Measurements from ENCODE around the gene FGF9. TPM values are rescaled to one million over a fixed set of nuclear protein-coding genes. Genes with fewer than 3 reads are reported as not detected.

FGF9 gene
- total RNA-seq, 4 donors from 2014 or later = 0.76 TPM; not detected in 3

DNA sequence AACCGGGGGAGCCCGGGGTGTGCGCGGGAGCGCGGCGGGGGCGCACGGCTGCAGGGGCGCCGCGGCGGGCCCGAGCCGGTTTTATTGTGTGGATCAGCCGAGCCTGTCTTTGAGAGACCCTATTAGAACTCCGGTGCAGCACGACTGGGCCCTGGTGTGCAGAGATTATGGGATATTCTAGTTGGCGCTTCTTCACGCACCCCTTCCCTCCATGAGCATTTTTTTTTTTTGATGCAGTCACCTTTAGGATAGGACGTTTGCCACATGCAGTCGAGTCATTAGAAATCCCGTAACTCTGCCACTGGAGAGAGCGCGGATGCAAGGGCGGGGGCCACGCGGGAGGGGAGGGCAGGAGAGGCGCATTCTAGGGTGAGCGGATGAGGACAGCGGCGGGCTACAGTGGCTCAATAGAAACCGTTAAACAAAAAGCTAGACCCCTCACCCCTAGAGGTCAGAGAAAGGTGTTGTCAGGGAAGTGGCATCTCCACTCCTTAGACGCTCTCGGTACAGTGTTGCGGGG, 3.7 kb downstream of the FGF9 start:
- Histone ChIP-seq H3K27me3 (peaks cover 0 to 95% (median 18%) of the 10 kb centered on the region in 4 donors), H3K4me1 (peaks cover 29 to 63% (median 42%) of the 10 kb centered on the region in 3 donors), H3K4me3 (peak overlapping the region; percentile 41 to 76 (median 54)), H3K27ac (peak overlapping the region in 1 of 4 donors; percentile 11), H3K36me3 (no peaks in the 10 kb centered on the region), H3K9me3 (no peaks in the 10 kb centered on the region)
- intact Hi-C loops (cut with DNase I) = no loop called here
- 0% methylated on average over 2 to 8 of the region's 36 CpGs for WGBS, 2 donors
- DNase-seq = no peak
- TF ChIP-seq POLR2A (IDR thresholded peaks at IDR 0.05) = no peak
- TF ChIP-seq CTCF (IDR thresholded peaks at IDR 0.05) = no peak

DNA sequence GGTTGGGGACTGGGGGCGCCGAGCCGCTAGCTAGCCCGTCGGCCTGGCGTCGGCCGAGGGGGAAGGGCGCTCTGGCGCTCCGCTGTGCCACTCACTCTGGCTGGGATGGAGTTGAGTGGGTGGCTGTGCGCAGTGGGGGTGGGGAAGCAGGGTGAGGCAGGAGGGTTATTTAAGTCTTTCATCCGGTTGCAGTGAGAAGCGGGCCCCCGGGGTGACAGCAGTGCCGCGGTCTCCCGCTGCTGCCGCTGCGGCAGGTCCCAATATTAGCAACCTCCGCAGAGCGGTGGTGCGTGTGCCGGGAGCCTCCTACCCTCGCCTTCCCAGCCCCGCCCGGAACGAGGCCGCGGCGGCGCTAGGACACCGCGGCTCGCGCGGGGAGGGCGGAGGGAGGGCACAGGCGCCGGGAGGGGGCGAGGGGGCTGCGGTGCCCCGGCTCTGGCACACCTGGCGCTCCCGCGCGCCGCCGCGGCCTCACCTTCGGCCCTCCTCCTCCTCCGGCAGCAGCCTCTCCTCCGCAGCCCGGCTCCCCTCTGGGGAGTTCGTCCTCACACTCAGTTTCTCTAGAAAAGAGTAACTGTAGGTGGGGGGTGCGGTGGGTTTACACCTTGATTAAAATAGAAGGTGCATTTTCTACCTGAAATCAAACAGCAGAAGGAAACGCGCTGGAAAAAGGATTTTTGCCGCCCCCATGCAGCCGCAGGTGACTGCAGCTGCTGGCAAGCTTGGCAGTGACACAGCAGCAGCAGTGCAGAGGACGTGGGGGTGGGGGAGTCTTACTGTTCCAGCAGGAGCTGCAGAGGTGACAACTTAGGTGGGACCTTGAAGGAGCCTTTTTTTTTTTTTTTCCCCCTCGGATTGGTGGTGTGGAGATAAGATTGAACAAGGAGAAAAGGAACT, 4.5 kb downstream of the FGF9 start:
- Histone ChIP-seq H3K4me3 (peak overlapping the region; percentile 15 to 76 (median 54)), H3K27me3 (peaks cover 0 to 87% (median 18%) of the 10 kb centered on the region in 4 donors), H3K4me1 (peaks cover 29 to 55% (median 37%) of the 10 kb centered on the region in 3 donors), H3K36me3 (no peaks in the 10 kb centered on the region), H3K27ac (no peak overlapping the region), H3K9me3 (no peaks in the 10 kb centered on the region)
- intact Hi-C loops (cut with DNase I) = no loop called here
- WGBS, 2 donors = 2 to 3% methylated on average over 11 to 16 of the region's 62 CpGs
- TF ChIP-seq POLR2A (IDR thresholded peaks at IDR 0.05) (no peak), CTCF (IDR thresholded peaks at IDR 0.05) (no peak)
- no peak for DNase-seq

DNA sequence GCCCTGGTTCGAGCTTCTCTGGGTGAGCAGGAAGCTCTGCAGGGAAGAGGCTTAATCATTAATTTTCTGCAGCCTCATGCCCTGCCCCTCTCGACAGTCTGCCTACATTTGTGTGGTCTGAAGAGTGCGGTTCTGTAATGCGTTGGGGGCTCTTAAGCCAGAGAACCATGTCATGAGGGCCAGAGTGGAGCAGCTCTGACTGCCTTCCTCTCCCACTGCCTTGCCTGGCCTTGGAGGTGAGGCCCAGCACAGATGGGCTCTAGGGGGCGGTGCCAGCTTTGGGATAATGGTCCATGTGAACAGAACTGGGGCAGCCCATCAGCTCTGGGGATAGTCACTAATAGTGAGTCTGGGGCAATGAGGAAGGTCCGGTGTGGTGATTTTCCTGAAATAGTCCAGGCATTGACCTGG, 5.7 kb downstream of the FGF9 start:
- 54 to 81% methylated on average over 3 to 4 of the region's 6 CpGs for WGBS, 2 donors
- Histone ChIP-seq H3K4me1 (peaks cover 23 to 43% (median 30%) of the 10 kb centered on the region in 3 donors), H3K4me3 (no peak overlapping the region), H3K36me3 (no peaks in the 10 kb centered on the region), H3K9me3 (no peaks in the 10 kb centered on the region), H3K27me3 (peaks cover 0 to 77% (median 18%) of the 10 kb centered on the region in 4 donors), H3K27ac (no peak overlapping the region)
- intact Hi-C loops (cut with DNase I) = no loop called here
- DNase-seq = no peak
- no peak for TF ChIP-seq POLR2A (IDR thresholded peaks at IDR 0.05)
- TF ChIP-seq CTCF (IDR thresholded peaks at IDR 0.05) = no peak

DNA sequence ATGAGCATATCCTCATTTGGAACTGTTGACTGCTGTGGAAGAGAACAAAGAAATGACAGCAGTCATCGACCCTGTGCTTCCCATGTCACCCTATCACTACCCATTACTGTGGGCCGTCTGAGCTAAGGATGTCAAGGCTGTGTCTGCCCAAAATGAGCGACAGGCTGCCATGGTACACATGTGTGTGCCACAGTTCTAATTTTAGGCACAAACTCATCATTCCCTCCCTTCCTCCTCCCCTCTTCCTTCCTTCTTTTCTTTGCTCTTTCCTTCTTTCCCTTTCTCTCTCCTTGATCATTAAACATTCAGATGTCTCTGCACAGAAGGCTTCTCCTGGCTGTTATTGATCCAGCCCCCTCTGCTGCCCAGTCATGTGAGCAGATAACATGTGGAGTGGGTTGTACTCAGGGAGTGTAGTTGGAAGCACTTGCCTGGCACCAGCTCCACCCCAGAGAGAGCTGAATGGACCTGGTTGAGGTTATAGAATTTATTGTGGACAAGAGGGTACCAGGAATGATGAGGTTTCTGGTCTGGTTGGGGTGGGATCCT, 6.3 kb downstream of the FGF9 start:
- intact Hi-C loops (cut with DNase I) = no loop called here
- Histone ChIP-seq H3K27me3 (peaks cover 0 to 72% (median 18%) of the 10 kb centered on the region in 4 donors), H3K4me3 (no peak overlapping the region), H3K4me1 (peaks cover 20 to 37% (median 26%) of the 10 kb centered on the region in 3 donors), H3K27ac (no peak overlapping the region), H3K9me3 (no peaks in the 10 kb centered on the region), H3K36me3 (no peaks in the 10 kb centered on the region)
- TF ChIP-seq POLR2A (IDR thresholded peaks at IDR 0.05) = no peak
- WGBS, 2 donors = 72 to 74% methylated on average over 3 of the region's 3 CpGs
- DNase-seq = no peak

GRCh38 chr13:21683034-21683733, 12.3 kb downstream of the FGF9 start:
- no peak for TF ChIP-seq POLR2A (IDR thresholded peaks at IDR 0.05)
- no peak for TF ChIP-seq CTCF (IDR thresholded peaks at IDR 0.05)
- Histone ChIP-seq H3K27ac (peak overlapping the region in 3 of 4 donors; percentile 31 to 56 (median 51)), H3K4me1 (peaks cover 0 to 11% (median 4%) of the 10 kb centered on the region in 3 donors), H3K27me3 (peaks cover 0 to 22% (median 0%) of the 10 kb centered on the region in 4 donors), H3K36me3 (no peaks in the 10 kb centered on the region), H3K4me3 (no peak overlapping the region), H3K9me3 (no peaks in the 10 kb centered on the region)
- DNase-seq = no peak
- WGBS, 2 donors = 44 to 66% methylated on average over 5 to 6 of the region's 6 CpGs
- intact Hi-C loops (cut with DNase I) = no loop called here
